ENCODE data around the gene SLC26A11.
"Not testable (repeated sequence)": the region's sequence is repeated elsewhere in the genome, so short reads cannot be mapped to it uniquely, and the experiment has no call there.

Gene SLC26A11

GRCh38 chr17:80219763-80220053 is 519 bp upstream of the SLC26A11 start:
- no peak for DNase-seq

GRCh38 chr17:80220736-80221215 is 549 bp downstream of the SLC26A11 start:
- DNase-seq: no peak

- no peak for DNase-seq
These were observed 1.3 kb downstream of the SLC26A11 start for GRCh38 chr17:80221351-80222105.

GRCh38 chr17:80222376-80223141 is 2.3 kb downstream of the SLC26A11 start:
- no peak for DNase-seq

- DNase-seq: no peak
These were observed 3.1 kb downstream of the SLC26A11 start for GRCh38 chr17:80223142-80223815.

GRCh38 chr17:80223838-80224497 is 3.7 kb downstream of the SLC26A11 start:
- DNase-seq: no peak

GRCh38 chr17:80224683-80225082 is 4.5 kb downstream of the SLC26A11 start:
- DNase-seq: no peak

GRCh38 chr17:80225230-80225629 is 5.0 kb downstream of the SLC26A11 start:
- no peak for DNase-seq

- no peak for DNase-seq
These were observed 6.9 kb downstream of the SLC26A11 start for GRCh38 chr17:80227156-80227555.

- DNase-seq: no peak
These were observed 7.4 kb downstream of the SLC26A11 start for GRCh38 chr17:80227666-80228065.

- no peak for DNase-seq
These were observed 8.2 kb downstream of the SLC26A11 start for GRCh38 chr17:80228477-80228876.

- no peak for DNase-seq
These were observed 8.8 kb downstream of the SLC26A11 start for GRCh38 chr17:80229011-80229410.

- DNase-seq: no peak
These were observed 12.2 kb downstream of the SLC26A11 start for GRCh38 chr17:80232438-80232837.

- DNase-seq: no peak
These were observed 13.0 kb downstream of the SLC26A11 start for GRCh38 chr17:80233202-80233601.

GRCh38 chr17:80236911-80237310 is 16.7 kb downstream of the SLC26A11 start:
- no peak for DNase-seq

- DNase-seq: no peak
These were observed 17.2 kb downstream of the SLC26A11 start for GRCh38 chr17:80237386-80237785.

- no peak for DNase-seq
These were observed 22.3 kb downstream of the SLC26A11 start for GRCh38 chr17:80242505-80242904.

- no peak for DNase-seq
These were observed 23.6 kb downstream of the SLC26A11 start for GRCh38 chr17:80243526-80244433.

- not testable (repeated sequence) for DNase-seq
These were observed 24.2 kb downstream of the SLC26A11 start for GRCh38 chr17:80244448-80244847.

GRCh38 chr17:80244871-80245509 is 24.8 kb downstream of the SLC26A11 start:
- no peak for DNase-seq

- DNase-seq: no peak
These were observed 25.5 kb downstream of the SLC26A11 start for GRCh38 chr17:80245566-80246265.

Data from hematopoietic multipotent progenitor cell treated with erythropoietin and hydrocortisone succinate and interleukin-3 and kit ligand, for 8 days (in vitro differentiated cells).